Measurements from ENCODE around the gene CAPN7.
"Not testable (repeated sequence)": the region's sequence is repeated elsewhere in the genome, so short reads cannot be mapped to it uniquely, and the experiment has no call there.

CAPN7 gene

DNA sequence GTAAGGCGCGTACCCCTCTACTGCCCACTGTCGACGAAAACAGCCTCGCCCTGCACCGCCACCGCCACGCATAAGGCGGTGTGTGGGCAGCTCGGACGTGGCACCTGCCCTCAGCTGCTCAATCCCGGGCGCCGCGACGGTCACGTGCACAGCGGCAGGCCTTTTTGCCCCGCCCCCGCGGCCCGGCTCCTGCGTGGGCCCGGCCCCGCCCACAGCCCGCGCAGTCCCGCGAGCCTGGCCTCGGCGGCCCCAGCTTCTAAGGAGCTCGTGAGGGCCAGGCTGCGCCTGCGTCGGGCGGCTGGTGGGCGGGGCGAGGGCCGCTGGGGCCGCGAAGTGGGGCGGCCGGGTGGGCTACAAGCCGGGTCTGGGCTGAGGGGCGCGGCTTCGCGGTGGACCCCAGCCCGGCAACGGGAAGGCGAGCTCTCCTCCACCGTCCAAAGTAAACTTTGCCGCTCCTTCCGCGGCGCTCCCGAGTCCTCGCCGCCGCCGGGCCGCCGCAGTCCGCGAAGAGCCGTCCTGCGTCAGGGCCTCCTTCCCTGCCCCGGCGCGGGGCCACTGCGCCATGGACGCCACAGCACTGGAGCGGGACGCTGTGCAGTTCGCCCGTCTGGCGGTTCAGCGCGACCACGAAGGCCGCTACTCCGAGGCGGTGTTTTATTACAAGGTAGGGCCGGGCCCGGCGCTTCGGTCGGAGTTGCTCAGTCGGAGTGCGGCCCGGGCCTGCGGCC is at the start of gene CAPN7:
Gene CAPN7, plus strand, starts transcription at position 313 of the 728 bp plus-strand sequence. Its CDS starts 250 bp downstream, at position 563.
- DNase-seq = no peak

DNA sequence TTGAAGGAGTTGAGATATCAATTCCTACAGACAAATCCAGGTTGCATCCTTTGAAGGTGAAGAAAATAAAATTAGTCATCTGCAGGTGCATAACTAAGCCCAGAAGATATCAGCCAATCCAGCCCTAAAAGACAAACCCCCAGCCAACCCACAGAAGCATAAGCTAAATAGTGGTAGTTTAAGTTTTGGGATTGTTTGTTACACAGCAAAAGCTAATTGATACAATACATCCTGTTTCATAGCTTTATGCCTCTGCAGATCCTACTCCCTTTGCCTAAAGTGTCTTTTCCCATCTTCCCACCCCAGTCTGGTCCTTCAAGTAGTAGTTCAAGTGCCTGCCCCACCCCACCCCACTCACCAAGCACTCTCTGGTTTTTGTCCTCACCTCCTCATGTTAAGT is 48.6 kb upstream of the CAPN7 start:
- DNase-seq = no peak

DNA sequence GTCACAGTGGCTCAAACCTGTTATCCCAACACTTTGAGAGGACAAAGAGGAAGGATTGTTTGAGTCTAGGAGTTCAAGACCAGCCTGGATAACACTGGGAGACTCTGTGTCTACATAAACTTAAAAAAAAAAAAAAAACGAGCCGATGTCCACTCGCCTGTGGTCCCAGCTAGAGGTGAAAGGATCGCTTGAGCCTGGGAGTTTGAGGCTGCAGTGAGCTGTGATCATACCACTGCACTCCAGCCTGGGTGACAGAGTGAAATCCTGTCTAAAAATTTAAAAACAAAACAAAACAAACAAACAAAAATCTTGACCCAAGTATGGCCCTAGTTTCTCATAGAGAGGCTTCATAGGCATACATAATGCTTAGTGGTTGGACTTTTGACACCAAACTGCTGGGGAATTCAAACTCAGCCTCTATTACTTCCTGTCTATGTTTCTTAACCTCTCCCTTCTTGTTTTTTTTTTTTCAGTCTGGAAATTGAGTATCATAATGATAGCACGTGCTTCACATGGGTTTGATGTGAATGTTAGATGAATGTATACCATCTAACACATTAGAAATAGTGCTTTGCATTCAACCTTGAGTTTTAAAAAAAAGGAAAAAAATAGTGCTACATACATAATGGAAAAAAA is 46.4 kb upstream of the CAPN7 start:
- peak; percentile 10 to 23 for DNase-seq

DNA sequence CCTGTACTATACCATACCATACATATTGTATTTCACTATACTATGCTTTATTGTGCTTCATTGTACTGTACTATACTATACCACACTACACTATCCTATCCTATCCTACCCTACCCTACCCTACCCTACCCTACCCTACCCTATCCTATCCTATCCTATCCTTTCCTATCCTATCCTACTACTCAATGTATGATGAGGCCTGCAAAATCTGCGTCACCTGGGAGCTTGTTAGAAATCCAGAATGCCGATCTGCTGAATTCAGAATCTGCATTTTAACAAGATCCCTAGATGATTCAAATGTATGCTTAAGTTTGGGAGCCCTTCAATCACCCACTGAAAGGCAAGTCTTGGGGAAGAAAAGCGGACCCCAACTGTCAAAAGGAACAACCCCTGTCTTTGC is 45.4 kb upstream of the CAPN7 start:
- DNase-seq = no peak

DNA sequence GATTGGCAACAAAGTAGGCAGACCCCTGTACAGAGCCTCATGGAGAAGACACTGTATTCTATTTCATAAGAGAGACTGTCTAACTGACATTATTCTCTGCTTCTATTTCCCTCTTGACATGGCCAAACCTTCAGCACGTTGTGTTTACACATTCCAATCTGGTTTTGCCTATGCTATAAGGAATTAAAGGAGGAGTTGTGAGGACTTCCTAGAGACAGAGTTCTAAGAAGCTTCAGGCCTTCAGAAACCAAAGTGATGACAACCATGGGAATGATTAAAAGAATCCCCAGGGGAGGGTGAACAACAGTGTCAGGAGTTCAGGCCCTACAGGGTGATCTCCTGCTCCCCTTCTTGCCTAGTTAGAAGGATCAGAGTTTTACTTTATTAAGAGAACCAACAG is 44.9 kb upstream of the CAPN7 start:
- no peak for DNase-seq

DNA sequence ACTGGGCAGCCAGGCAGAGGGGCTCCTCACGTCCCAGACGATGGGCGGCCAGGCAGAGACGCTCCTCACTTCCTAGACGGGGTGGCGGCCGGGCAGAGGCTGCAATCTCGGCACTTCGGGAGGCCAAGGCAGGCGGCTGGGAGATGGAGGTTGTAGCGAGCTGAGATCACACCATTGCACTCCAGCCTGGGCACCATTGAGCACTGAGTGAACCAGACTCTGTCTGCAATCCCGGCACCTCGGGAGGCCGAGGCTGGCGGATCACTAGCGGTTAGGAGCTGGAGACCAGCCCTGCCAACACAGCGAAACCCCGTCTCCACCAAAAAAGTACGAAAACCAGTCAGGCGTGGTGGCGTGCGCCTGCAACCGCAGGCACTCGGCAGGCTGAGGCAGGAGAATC is 42.4 kb upstream of the CAPN7 start:
- not testable (repeated sequence) for DNase-seq

DNA sequence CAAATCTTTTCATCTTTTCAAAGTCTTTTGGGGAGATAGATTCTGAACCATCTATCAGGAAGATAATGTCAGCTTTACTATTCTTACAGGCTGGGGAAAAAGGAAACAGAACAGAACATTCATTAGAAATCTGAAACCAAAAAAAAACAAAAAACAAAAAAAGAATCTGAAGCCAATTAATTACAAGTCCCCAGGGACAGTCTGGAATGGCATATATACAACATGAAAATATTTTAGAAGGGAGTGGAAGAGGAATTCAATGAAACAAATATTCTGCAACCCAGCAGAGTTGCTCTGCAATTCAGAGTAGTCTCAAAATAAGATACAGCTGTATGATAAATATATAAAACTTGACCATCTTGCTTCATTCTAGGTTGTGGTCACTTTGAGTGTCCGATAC is 41.7 kb upstream of the CAPN7 start:
- DNase-seq = no peak

DNA sequence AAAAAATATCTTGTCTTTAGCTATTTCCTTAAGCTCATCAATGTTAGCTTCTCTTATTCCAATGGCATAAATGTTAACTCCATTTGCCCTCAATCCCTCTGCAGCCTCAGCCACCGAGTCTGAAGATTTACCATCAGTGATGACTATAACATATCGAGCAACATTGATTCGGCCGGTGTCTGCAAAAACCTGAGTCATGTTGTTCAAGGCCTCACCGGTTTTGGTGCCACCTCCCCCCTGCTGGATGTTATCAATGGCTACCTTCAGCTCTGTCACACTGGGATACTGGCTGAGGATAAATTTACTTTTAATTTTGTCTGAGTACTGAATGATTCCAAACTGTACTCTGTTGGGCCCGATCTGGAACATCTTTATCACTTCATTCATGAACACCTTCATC is 41.0 kb upstream of the CAPN7 start:
- no peak for DNase-seq

DNA sequence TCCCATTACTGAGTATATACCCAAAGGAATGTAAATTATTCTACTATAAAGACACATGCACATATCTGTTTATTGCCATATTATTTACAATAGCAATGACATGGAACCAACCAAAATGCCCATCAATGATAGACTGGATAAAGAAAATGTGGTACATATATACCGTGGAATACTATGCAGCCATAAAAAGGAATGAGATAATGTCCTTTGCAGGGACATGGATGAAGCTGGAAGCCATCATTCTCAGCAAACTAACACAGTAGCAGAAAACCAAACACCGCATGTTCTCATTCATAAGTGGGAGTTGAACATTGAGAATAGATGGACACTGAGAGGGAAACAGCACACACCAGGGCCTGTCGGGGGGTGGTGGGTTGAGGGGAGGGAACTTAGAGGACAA is 39.7 kb upstream of the CAPN7 start:
- DNase-seq = not testable (repeated sequence)

DNA sequence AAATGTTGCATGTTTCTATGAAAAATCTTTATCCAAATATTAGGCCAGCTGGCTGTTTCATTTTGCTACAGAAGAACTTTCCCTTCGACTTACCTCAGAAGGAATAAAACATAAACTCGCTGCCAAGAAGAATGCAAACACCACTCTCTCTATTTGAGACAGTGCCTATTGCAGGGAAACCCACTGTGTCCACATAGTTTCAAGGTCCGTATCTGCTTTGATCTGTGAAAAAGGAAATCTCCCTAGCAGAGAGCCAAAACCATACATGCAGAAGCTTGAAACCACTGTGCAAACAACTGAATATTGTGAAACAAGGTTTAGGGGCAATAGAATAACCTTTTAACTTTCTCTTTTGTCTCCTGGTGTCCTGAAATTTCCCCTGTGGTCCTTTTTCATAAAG is 35.0 kb upstream of the CAPN7 start:
- DNase-seq = peak; percentile 14 to 25

DNA sequence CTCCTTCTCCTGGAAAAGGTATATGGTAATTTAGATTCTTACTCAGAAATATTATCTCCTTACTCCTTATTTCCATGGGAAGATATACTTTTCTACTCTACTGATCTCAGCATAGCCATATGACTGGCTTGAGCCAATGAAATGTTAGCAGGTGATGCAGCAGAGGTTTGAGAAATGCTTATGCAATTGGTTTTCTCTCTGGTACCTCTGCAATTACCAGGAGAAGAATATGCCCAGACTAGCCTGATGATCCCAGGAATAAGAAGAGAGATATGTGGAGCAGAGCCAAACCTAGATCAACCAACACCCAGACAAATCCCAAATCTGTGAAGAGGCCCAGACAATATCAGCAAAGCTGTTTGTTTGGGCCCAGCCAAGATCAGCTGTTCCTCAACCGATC is 33.2 kb upstream of the CAPN7 start:
- DNase-seq = no peak

DNA sequence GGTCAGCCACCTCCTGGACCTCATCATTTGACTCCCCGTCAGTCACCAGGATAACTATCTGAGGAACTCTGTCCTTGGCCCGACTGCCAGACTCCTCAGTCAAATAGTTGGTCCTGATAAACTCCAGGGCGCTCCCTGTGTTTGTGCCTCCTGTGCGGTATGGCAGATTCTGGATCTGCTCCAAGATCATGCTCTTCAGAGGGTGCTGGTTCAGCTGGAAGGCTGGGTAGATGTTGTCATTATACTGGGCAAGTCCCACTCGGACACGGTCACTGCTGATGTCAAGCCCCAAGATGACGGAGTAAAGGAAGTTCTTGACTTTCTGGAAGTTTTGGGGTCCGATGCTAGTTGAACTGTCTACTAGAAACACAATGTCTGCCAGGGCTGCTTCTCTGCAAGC is 31.1 kb upstream of the CAPN7 start:
- no peak for DNase-seq

DNA sequence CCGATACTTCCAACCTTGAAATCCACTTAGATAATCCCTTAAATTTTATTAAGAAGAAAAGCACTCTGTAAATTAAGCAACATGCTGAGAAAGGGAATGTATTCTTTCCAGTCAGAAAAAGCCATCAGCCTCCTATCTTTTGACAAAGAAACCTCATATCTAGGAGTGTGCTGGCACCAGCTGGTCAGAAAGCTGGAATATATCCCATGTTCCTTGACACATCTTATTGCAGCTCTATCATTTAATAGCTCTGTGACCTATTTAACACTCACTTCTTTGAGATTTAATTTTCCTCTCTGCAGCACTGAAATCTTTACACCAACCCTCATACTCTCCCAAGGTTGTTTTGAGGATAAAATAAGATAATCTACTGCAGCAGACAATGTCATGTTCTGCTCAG is 30.4 kb upstream of the CAPN7 start:
- no peak for DNase-seq

DNA sequence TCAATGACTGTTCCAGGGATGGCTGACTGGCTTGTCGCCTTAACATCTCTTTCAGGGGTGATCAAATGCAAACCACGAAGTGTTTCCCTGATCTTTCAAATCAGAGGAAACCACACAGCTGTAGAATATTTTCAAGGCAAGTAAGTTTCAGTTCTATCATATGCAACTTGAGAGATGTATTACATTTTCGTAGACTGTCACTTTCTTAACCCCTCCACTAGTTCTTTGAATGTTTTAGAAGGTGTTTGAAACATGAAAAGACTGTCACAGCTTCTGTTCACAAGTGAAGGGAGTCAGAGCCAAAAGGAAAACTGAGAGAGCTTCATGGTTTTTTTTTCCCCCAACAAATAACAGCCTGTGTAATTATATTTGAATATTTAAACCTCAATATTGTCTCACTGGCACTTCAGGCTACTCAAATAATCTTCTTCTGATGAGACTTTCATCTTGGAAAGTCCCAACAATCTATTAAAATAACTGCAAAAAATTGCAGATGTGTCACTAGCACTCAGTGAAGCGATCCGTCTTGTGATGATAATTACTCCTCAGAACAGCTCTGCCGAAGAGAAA is 25.9 kb upstream of the CAPN7 start:
- no peak for DNase-seq

DNA sequence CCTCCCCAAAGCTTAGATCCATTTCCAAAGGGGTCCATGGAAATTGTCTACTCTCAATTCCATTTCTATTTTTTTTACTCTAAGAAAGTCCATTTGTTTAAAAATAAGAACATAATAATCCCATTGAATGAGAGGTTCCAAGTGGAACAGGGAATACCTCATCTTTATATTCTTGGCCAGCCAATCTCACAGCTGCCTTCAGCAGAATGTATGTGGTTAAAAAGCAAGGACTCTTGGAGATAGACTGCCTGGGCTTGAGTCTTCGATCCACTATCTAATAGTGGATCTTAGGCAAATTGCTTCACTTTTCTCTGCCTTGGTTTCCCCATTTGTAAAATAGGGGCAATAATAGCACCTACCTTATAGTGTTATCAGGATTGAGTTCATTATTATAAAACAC is 24.5 kb upstream of the CAPN7 start:
- no peak for DNase-seq

DNA sequence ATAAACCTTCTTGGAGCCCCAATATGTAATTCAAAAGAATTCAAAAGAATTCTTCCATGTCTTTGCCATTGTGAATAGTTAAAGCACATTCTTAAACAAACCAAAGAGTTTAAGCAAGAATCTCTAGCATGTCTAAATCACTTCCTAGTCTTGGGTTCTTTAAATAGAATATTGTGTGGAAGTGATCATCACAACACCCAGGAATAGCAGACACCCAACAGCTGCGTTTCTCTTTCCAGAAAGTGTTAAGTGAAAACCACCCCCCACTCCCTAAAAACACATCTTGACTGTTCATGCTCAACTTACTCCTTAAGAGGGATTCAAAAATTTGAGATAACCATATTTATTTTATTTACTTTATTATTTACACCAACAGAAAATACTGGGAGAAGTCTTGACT is 24.1 kb upstream of the CAPN7 start:
- no peak for DNase-seq

DNA sequence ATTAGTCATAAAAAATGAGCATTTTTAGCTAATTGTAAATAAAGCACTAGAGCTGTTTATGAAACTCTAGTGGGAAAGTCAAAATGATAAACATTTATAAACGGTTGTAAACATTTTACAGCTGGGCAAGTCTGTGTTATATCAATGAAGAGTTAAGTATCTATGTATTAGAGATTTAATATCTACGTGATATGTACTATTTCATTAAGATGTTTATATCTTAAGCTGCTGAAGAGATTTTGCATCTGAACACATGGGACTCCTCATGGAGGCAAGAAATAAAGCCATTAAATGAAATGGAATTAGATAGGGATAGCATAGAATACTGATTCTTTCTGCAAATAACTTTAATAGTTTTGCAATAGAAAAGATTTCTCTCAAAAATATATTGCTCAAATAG is 23.0 kb upstream of the CAPN7 start:
- DNase-seq = no peak

DNA sequence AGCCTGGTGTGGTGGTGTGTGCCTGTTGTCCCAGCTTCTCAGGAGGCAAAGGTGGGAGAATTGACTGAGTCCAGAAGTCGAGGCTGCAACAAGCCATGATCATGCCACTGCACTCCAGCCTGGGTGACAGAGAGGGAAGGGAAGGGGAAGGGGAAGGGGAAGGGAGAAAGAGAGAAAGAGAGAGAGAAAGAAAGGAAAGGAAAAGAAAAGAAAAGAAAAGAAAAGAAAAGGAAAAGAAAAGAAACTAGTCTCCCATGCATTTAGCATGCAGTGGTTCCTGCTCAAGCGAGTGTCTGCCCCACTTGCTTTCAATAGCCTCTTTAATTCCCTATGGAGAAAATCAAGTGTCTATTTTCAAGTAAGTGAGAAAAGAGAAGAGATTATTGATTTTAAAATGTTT is 20.6 kb upstream of the CAPN7 start:
- DNase-seq = no peak

DNA sequence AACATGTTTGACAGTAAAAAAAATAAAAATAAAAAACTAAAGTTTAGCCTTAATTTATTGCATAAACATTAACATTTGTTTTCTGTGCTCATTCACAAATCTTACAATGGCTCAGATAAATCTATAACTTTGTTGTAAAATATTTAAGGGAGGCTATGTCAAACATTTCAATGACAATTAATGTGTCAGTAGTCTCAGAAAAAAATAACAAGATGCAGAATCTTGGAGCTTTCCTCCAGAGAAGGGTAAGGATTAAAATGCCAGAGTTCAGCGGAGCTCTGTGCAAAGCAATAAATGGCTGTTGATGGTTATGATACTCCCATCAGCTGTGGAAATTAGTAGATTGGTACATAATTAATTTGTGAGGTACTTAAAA is 20.0 kb upstream of the CAPN7 start:
- DNase-seq = no peak

DNA sequence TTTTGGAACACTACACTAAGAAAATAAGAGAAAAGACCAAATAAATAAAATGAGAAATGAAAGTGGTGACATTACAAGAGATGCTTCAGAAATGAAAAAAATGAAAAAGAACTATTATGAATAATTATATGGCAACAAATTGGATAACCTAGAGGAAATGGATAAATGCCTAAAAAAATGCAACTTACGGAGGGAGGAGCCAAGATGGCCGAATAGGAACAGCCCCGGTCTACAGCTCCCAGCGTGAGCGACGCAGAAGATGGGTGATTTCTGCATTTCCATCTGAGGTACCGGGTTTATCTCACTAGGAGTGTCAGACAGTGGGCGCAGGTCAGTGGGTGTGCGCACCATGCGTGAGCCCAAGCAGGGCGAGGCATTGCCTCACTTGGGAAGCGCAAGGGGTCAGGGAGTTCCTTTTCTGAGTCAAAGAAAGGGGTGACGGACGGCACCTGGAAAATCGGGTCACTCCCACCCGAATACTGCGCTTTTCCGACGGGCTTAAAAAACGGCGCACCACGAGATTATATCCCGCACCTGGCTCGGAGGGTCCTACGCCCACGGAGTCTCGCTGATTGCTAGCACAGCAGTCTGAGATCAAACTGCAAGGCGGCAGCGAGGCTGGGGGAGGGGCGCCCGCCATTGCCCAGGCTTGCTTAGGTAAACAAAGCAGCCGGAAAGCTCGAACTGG is 19.4 kb upstream of the CAPN7 start:
- DNase-seq = not testable (repeated sequence)

DNA sequence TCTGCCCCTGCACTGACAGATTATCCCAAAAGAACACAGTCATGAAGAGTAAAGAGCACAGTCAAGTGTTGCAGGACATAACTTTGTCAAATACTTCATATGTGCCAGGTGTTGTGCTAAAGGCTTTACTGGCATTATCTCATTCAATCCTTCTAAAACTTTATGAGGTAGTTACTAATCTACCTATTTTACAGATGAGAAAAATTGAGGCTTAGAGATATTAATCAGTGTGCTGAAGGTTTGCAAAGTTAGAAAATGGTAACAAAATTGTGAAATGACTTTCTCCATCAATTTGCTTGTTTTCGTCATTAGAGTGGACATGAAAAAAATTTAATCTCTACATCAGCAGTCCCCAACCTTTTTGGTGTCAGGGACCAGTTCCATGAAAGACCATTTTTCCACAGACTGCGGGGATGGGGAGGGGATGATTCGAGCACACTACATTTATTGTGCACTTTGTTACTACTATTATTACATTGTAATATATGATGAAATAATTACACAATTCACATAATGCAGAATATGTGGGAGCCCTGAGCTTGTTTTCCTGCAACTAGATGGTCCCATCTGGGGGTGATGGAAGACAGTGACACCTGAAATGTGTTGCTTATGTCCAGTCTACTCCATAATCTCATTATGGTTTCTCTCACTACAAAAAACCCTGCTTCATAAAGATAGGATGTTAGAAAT is 8.6 kb upstream of the CAPN7 start:
- DNase-seq = no peak

DNA sequence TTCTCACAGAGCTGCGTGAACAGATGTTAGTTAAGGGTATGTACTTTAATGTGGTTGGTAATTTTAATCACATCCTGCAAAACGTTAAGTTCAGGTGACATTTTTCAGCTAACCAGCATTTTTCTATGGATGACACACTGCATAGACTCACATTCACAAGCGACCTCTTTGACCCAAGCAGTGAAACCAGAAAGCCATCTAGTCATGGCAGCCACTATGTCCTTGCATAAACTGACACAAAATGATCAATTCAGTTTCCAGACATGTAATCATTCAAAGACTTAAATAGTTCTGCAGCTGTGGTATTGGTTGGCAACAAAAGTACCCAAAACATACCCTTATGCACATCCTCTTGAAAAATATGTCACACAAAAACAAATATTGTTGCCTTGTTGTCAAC is 7.4 kb upstream of the CAPN7 start:
- no peak for DNase-seq

DNA sequence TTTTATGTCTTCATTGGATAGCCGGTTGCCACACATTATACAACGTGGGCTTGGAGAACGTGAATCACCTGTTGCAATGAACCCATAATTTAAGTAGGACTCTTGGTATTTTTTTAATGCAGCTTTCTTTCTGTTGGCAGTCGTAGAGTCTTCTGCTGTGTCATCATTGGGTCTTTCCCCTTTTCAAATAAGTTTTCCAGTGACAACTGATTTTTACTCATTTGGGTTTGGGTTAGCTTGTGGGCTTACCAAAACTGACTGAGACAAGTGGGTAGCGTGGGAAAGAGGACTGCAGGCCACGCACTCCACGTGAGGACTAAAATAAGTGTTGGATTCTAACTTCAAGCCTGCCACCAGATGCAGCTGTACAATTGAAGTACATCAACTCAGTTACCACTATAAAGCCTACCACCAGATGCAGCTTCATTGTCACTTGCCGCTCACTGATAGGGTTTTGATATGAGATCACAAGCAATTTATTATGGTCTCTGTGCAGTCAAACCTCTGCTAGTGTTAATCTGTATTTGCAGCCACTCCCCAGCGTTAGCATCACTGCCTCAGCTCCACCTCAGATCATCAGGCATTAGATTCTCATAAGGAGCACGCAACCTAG is 6.4 kb upstream of the CAPN7 start:
- DNase-seq = no peak
